HL-60 (cell line): ENCODE results near the gene RRP15.

Experiments used
- POLR2AphosphoS5 ChIP-seq: IDR thresholded peaks from 2 replicates; pipeline ENCODE4 v1.6.1; 2012; ENCODE audit warnings: low read depth
- TF ChIP-seq, protein P1 (sequence below): IDR thresholded peaks from one replicate; pipeline ENCODE4 v1.5.1; 2011; ENCODE audit warnings: low read length, control low read depth, inconsistent platforms; ENCODE audit not compliant: insufficient read depth

DNA sequence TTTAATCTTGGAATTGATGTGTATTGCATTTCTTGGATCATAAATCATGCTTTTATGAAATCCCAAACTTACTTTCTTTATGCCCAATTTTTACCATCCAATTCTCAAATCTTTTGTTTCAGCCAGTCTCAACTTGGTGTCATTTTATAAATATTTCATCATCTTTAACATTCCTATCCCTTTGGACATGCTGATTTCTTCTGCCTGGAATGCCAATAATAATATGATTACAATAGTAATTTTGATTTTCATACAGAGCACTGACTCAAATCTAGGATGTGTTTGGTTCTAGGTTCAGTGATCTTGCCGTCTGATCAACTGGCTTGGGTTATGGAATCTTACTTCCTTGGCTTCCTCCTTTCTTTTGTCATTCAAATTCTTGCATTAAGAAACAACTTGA, 12.8 kb downstream of the RRP15 start:
- TF ChIP-seq, protein P1, sequence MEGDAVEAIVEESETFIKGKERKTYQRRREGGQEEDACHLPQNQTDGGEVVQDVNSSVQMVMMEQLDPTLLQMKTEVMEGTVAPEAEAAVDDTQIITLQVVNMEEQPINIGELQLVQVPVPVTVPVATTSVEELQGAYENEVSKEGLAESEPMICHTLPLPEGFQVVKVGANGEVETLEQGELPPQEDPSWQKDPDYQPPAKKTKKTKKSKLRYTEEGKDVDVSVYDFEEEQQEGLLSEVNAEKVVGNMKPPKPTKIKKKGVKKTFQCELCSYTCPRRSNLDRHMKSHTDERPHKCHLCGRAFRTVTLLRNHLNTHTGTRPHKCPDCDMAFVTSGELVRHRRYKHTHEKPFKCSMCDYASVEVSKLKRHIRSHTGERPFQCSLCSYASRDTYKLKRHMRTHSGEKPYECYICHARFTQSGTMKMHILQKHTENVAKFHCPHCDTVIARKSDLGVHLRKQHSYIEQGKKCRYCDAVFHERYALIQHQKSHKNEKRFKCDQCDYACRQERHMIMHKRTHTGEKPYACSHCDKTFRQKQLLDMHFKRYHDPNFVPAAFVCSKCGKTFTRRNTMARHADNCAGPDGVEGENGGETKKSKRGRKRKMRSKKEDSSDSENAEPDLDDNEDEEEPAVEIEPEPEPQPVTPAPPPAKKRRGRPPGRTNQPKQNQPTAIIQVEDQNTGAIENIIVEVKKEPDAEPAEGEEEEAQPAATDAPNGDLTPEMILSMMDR = no peak
- no peak for TF ChIP-seq POLR2AphosphoS5
